Esophagus squamous epithelium (tissue), 4 donors: ENCODE measurements around the gene CTSD.

Experiments used
- POLR2A ChIP-seq, 4 donors: fragments of 450-650 bp; IDR thresholded peaks; one replicate each; pipeline ENCODE4 v1.6.1; 2017; ENCODE audit warnings: antibody characterized with exemption in 4 of 4, mild to moderate bottlenecking in 4 of 4, moderate library complexity in 3 of 4
- TF ChIP-seq, protein P1 (sequence below), 6 experiments: fragments of 450-650 bp in 4 of 6; fragments of 200-600 bp in 2 of 6; sonication (generic) in 2 of 6; IDR thresholded peaks; one replicate each; pipeline ENCODE4 v1.5.1; 2016 to 2019; ENCODE audit warnings: antibody characterized with exemption in 6 of 6, mild to moderate bottlenecking in 4 of 6, moderate library complexity in 4 of 6

- TF ChIP-seq, protein P1, sequence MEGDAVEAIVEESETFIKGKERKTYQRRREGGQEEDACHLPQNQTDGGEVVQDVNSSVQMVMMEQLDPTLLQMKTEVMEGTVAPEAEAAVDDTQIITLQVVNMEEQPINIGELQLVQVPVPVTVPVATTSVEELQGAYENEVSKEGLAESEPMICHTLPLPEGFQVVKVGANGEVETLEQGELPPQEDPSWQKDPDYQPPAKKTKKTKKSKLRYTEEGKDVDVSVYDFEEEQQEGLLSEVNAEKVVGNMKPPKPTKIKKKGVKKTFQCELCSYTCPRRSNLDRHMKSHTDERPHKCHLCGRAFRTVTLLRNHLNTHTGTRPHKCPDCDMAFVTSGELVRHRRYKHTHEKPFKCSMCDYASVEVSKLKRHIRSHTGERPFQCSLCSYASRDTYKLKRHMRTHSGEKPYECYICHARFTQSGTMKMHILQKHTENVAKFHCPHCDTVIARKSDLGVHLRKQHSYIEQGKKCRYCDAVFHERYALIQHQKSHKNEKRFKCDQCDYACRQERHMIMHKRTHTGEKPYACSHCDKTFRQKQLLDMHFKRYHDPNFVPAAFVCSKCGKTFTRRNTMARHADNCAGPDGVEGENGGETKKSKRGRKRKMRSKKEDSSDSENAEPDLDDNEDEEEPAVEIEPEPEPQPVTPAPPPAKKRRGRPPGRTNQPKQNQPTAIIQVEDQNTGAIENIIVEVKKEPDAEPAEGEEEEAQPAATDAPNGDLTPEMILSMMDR (IDR thresholded peaks at IDR 0.05): no peak
- TF ChIP-seq POLR2A (IDR thresholded peaks at IDR 0.05): no peak
Measured at GRCh38 chr11:1766719-1767398, 3.1 kb upstream of the CTSD start.
